Mesenchymal stem cell (in vitro differentiated cells and primary cell): ENCODE measurements around the gene MTHFD2L.

ENCODE experiments used
- DNase-seq: peaks from one replicate; pipeline ENCODE4 v3.0.0-alpha.2; 2013
- H2AFZ ChIP-seq: one replicate; pipeline ENCODE4 v1.6.1; 2013; ENCODE audit warnings: low read depth, mild to moderate bottlenecking, control low read depth, inconsistent platforms, low read length, moderate library complexity
- H2AK5ac ChIP-seq: 2 replicates; pipeline ENCODE4 v1.6.1; 2013; ENCODE audit warnings: low read length, moderate library complexity, mild to moderate bottlenecking, inconsistent platforms; ENCODE audit not compliant: severe bottlenecking
- H2BK120ac ChIP-seq: one replicate; pipeline ENCODE4 v1.6.1; 2013; ENCODE audit warnings: low read depth, mild to moderate bottlenecking, inconsistent platforms, low read length, moderate library complexity
- H2BK12ac ChIP-seq, 2 experiments: one replicate each; pipeline ENCODE4 v1.6.1; 2013; ENCODE audit warnings: inconsistent platforms in 2 of 2, low read length in 2 of 2, mild to moderate bottlenecking in 2 of 2, moderate library complexity in 2 of 2, control low read depth in 1 of 2
- H2BK15ac ChIP-seq: one replicate; pipeline ENCODE4 v1.6.1; 2013; ENCODE audit warnings: mild to moderate bottlenecking, low read depth, inconsistent platforms; ENCODE audit not compliant: poor library complexity, severe bottlenecking
- H2BK5ac ChIP-seq: 2 replicates; pipeline ENCODE4 v1.6.1; 2013; ENCODE audit warnings: low read depth, mild to moderate bottlenecking, low read length, control low read depth, inconsistent platforms; ENCODE audit not compliant: poor library complexity, severe bottlenecking
- H3K14ac ChIP-seq, 2 experiments: one replicate each; pipeline ENCODE4 v1.6.1; 2013; ENCODE audit warnings: inconsistent platforms in 2 of 2, low read length in 2 of 2, control low read depth in 1 of 2, mild to moderate bottlenecking in 1 of 2, moderate library complexity in 1 of 2
- H3K18ac ChIP-seq, 2 experiments: one replicate each; pipeline ENCODE4 v1.6.1; 2013; ENCODE audit warnings: inconsistent platforms in 2 of 2, low read length in 2 of 2, control low read depth in 1 of 2, low read depth in 1 of 2, mild to moderate bottlenecking in 1 of 2
- H3K23ac ChIP-seq, 2 experiments: one replicate each; pipeline ENCODE4 v1.6.1; 2013; ENCODE audit warnings: inconsistent platforms in 2 of 2, low read length in 2 of 2, mild to moderate bottlenecking in 2 of 2, moderate library complexity in 2 of 2, control low read depth in 1 of 2
- H3K27ac ChIP-seq: 2 replicates; pipeline ENCODE4 v1.5.1; 2013; ENCODE audit warnings: mild to moderate bottlenecking, moderate library complexity, low read length, control low read depth, inconsistent platforms; ENCODE audit not compliant: poor library complexity, severe bottlenecking
- H3K27me3 ChIP-seq, 2 experiments: 2 replicates each; pipeline versions ENCODE4 v1.6.1 to v1.7.0; 2013; ENCODE audit warnings: low read length in 2 of 2, mild to moderate bottlenecking in 2 of 2, moderate library complexity in 2 of 2, control low read depth in 1 of 2, inconsistent platforms in 1 of 2; ENCODE audit not compliant: control insufficient read depth in 1 of 2, insufficient read depth in 1 of 2
- H3K36me3 ChIP-seq, 2 experiments: 2 replicates each; pipeline versions ENCODE4 v1.6.1 to v1.7.0; 2013; ENCODE audit warnings: low read length in 2 of 2, control low read depth in 1 of 2, inconsistent platforms in 1 of 2, low read depth in 1 of 2, mild to moderate bottlenecking in 1 of 2; ENCODE audit not compliant: insufficient read depth in 2 of 2, control insufficient read depth in 1 of 2
- H3K4ac ChIP-seq, 2 experiments: one replicate each; pipeline ENCODE4 v1.6.1; 2013; ENCODE audit warnings: inconsistent platforms in 2 of 2, low read length in 2 of 2, mild to moderate bottlenecking in 2 of 2, moderate library complexity in 2 of 2, control low read depth in 1 of 2, low read depth in 1 of 2
- H3K4me1 ChIP-seq: 2 replicates; pipeline ENCODE4 v1.6.1; 2013; ENCODE audit warnings: low read depth, low read length, control low read depth; ENCODE audit not compliant: control insufficient read depth, insufficient read depth
- H3K4me2 ChIP-seq: 2 replicates; pipeline ENCODE4 v1.6.1; 2013; ENCODE audit warnings: low read length, mild to moderate bottlenecking, inconsistent platforms; ENCODE audit not compliant: poor library complexity, severe bottlenecking
- H3K4me3 ChIP-seq, 2 experiments: 2 replicates each; pipeline versions ENCODE4 v1.5.1 to v1.7.0; 2013; ENCODE audit warnings: low read length in 2 of 2, mild to moderate bottlenecking in 2 of 2, control low read depth in 1 of 2, low read depth in 1 of 2; ENCODE audit not compliant: insufficient read depth in 1 of 2
- H3K79me1 ChIP-seq: replicated peaks from 2 replicates; pipeline ENCODE4 v1.6.1; 2013; ENCODE audit warnings: mild to moderate bottlenecking, control low read depth, low read length, inconsistent platforms; ENCODE audit not compliant: poor library complexity, severe bottlenecking
- H3K9ac ChIP-seq: 2 replicates; pipeline ENCODE4 v1.7.0; 2013; ENCODE audit warnings: mild to moderate bottlenecking, low read length, moderate library complexity
- H3K9me3 ChIP-seq: 2 replicates; pipeline ENCODE4 v1.7.0; 2013; ENCODE audit warnings: mild to moderate bottlenecking, low read length; ENCODE audit not compliant: control insufficient read depth
- H4K8ac ChIP-seq: one replicate; pipeline ENCODE4 v1.6.1; 2013; ENCODE audit warnings: inconsistent platforms, mild to moderate bottlenecking, low read length, moderate library complexity
- H4K91ac ChIP-seq: one replicate; pipeline ENCODE4 v1.6.1; 2013; ENCODE audit warnings: mild to moderate bottlenecking, low read length, inconsistent platforms
- WGBS: methylation state at CpG from one replicate; pipeline ENCODE4 v1.1.7; 2013; ENCODE audit warnings: mixed read lengths; 5-methylcytosine and 5-hydroxymethylcytosine counted together

Gene MTHFD2L

DNA sequence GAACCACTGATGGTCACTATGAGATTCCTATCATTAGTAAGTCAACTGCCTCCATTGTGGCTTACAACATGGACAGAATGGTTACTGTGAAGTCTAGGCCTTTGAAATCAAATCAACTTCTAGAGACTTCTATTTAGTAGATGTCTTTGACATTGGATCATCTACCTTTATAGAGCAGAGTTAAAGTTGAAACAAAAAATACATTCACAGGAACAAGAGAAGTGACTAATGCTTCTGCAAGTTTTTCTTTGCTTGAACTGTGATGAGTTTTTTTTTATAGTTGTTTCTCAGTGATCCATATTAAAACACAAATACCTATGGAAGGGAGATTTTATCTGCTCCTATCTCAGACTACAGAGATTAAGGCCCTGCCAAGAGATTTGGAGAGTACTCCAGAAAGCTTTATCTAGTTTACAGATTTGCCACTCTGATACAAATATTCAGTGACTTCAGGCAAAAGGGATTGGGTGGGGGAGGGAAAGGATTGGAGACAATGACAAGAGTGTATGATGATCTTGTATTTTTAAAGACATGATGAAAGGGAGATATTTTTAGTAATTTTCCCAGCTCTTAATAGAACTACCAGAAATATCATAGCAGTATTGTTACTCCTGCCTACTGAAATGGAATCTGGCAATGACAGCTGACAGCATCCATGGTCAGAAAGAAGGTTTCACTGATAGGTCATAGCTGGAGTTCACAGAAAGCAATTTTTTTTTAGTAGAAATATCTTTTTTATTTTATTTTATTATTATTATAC, 134.4 kb downstream of the MTHFD2L start:
- H3K18ac ChIP-seq, result no peak overlapping the region
- H3K4me3 ChIP-seq, result no peak overlapping the region
- H3K4me1 ChIP-seq, result peaks cover 1% of the 10 kb centered on the region
- no peak overlapping the region for H2BK120ac ChIP-seq
- no peaks in the 10 kb centered on the region for H3K27me3 ChIP-seq
- H3K14ac ChIP-seq, result no peak overlapping the region
- no peak overlapping the region for H3K27ac ChIP-seq
- H3K36me3 ChIP-seq, result no peaks in the 10 kb centered on the region
- no peak for DNase-seq
- H2BK12ac ChIP-seq, result no peak overlapping the region
- no peaks in the 10 kb centered on the region for H3K9me3 ChIP-seq
- no peak overlapping the region for H2BK15ac ChIP-seq
- no peak overlapping the region for H3K4ac ChIP-seq
- no peak overlapping the region for H4K91ac ChIP-seq
- no peak overlapping the region for H3K4me2 ChIP-seq
- H4K8ac ChIP-seq, result no peak overlapping the region
- no peak overlapping the region for H2AFZ ChIP-seq
- no peak overlapping the region for H2AK5ac ChIP-seq
- no peaks in the 10 kb centered on the region for H3K79me1 ChIP-seq
- no peak overlapping the region for H3K9ac ChIP-seq
- no peak overlapping the region for H3K23ac ChIP-seq
- no peak overlapping the region for H2BK5ac ChIP-seq

DNA sequence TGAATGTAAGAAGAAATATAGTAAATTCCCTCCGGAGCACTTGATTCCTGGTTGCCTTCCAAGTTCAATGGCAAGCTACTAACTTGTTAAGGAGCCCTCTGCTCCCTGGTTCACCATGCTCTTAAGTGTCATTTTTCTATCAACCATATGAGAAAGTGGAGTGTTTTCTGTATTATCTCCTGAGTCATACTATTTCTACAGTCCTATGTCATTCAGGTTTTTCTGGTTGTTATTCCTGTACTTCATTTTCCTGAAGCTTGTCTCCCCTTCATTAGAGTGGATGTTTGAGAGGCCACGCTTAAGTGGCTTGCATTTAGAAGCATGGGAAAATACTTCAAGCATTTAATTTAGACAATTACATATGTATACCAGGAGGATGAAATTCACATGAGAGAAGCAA, 135.6 kb downstream of the MTHFD2L start:
- DNase-seq, result no peak
- Histone ChIP-seq H2BK5ac (no peak overlapping the region), H2AFZ (no peak overlapping the region), H3K18ac (no peak overlapping the region), H3K4ac (no peak overlapping the region), H2AK5ac (no peak overlapping the region), H3K9ac (no peak overlapping the region), H2BK12ac (no peak overlapping the region), H3K36me3 (no peaks in the 10 kb centered on the region), H3K4me2 (no peak overlapping the region), H4K91ac (no peak overlapping the region), H3K14ac (no peak overlapping the region), H3K23ac (no peak overlapping the region), H3K4me3 (no peak overlapping the region), H3K9me3 (no peaks in the 10 kb centered on the region), H2BK15ac (no peak overlapping the region), H3K27me3 (no peaks in the 10 kb centered on the region), H3K4me1 (peaks cover 1% of the 10 kb centered on the region), H4K8ac (no peak overlapping the region), H2BK120ac (no peak overlapping the region), H3K27ac (no peak overlapping the region), H3K79me1 (no peaks in the 10 kb centered on the region)
- no CpG with 5 or more reads among the region's 2 CpGs for WGBS

DNA sequence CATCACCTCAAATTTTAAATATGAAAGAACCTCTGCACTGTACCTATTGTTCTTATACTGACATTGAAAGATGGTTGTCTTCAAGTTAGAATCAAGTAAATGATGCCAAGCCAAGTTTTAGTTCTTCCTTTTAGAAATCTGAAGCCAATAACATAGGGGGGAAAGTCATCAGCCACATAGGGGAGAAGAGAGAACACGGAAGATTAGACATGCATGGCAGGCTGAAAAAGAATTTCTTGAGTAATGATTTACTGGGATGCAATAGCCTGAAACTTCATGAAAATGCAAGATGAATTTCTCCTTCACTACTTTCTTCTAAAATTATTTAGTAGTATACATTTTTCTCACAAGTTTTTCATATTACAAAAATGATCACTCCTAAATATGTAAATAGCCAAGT, 136.8 kb downstream of the MTHFD2L start:
- H3K27me3 ChIP-seq, result no peaks in the 10 kb centered on the region
- H4K8ac ChIP-seq, result no peak overlapping the region
- H3K36me3 ChIP-seq, result no peaks in the 10 kb centered on the region
- H2BK5ac ChIP-seq, result no peak overlapping the region
- peaks cover 1% of the 10 kb centered on the region for H3K4me1 ChIP-seq
- H2BK15ac ChIP-seq, result no peak overlapping the region
- no peak overlapping the region for H2BK12ac ChIP-seq
- H3K79me1 ChIP-seq, result no peaks in the 10 kb centered on the region
- H4K91ac ChIP-seq, result no peak overlapping the region
- H2AFZ ChIP-seq, result no peak overlapping the region
- no peak overlapping the region for H3K4me3 ChIP-seq
- no peak overlapping the region for H2BK120ac ChIP-seq
- no peak overlapping the region for H3K18ac ChIP-seq
- no CpG with 5 or more reads among the region's 1 CpG for WGBS
- H3K4ac ChIP-seq, result no peak overlapping the region
- DNase-seq, result no peak
- no peak overlapping the region for H2AK5ac ChIP-seq
- H3K27ac ChIP-seq, result no peak overlapping the region
- H3K14ac ChIP-seq, result no peak overlapping the region
- H3K9me3 ChIP-seq, result no peaks in the 10 kb centered on the region
- no peak overlapping the region for H3K23ac ChIP-seq
- H3K9ac ChIP-seq, result no peak overlapping the region
- H3K4me2 ChIP-seq, result no peak overlapping the region

DNA sequence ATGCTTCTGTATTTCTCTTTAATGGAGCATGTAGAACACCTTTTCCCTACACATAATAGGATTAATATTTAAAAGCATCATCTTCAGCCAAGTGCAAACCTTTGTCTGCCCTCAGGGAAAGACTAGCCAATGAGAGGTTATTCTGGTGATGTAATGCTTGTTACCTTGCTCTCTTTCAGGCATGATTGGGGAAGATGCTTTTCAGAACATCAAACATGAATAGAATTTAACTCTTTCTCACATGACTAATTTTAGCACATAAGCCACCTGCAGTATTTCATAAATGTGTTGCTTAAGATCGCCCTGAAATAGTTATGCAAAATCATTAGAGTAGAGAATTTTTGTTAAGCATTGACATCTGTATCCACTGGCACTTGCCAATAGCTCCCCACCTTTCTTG, 139.6 kb downstream of the MTHFD2L start:
- no peak overlapping the region for H2AFZ ChIP-seq
- no peaks in the 10 kb centered on the region for H3K9me3 ChIP-seq
- no peak overlapping the region for H2BK120ac ChIP-seq
- peaks cover 1% of the 10 kb centered on the region for H3K4me1 ChIP-seq
- no peak overlapping the region for H4K91ac ChIP-seq
- no peak overlapping the region for H3K4me3 ChIP-seq
- no peak overlapping the region for H3K9ac ChIP-seq
- H2BK12ac ChIP-seq, result no peak overlapping the region
- no peak overlapping the region for H3K4ac ChIP-seq
- no peak overlapping the region for H3K14ac ChIP-seq
- H2AK5ac ChIP-seq, result no peak overlapping the region
- DNase-seq, result no peak
- no peaks in the 10 kb centered on the region for H3K36me3 ChIP-seq
- no peak overlapping the region for H4K8ac ChIP-seq
- no peak overlapping the region for H2BK15ac ChIP-seq
- WGBS, result no CpG with 5 or more reads among the region's 1 CpG
- H3K4me2 ChIP-seq, result no peak overlapping the region
- no peak overlapping the region for H3K23ac ChIP-seq
- no peak overlapping the region for H3K18ac ChIP-seq
- H2BK5ac ChIP-seq, result no peak overlapping the region
- H3K79me1 ChIP-seq, result no peaks in the 10 kb centered on the region
- H3K27ac ChIP-seq, result no peak overlapping the region
- no peaks in the 10 kb centered on the region for H3K27me3 ChIP-seq
